OCI-LY7 (cell line): Measurements from ENCODE around the gene KIF2B. TPM values are rescaled to one million over a fixed set of nuclear protein-coding genes. Genes with fewer than 3 reads are reported as not detected.

Experiments
- BruUV-seq: library from RNA; stranded (reverse); fragments of 400-500 nt; replicated peaks from 2 replicates; lab custom pipeline; 2021; lab: Mats Ljungman, UMichigan
- CTCF ChIA-PET: fragments of 300-600 bp; sonication (Branson Sonifier 250); formaldehyde crosslinking; loops from one replicate; lab custom pipeline; 2022; ENCODE audit warnings: antibody characterized with exemption; ENCODE audit not compliant: unreplicated experiment; lab: Charles Lee
- POLR2A ChIA-PET: fragments of 300-600 bp; sonication (Branson Sonifier 250); formaldehyde crosslinking; loops from one replicate; lab custom pipeline; 2022; ENCODE audit warnings: antibody characterized with exemption; lab: Charles Lee
- DNase-seq: peaks from one replicate; pipeline ENCODE4 v3.0.0-alpha.2; 2015; ENCODE audit warnings: low spot score
- H2AFZ ChIP-seq: fragments of 200-600 bp; sonication (generic), shearing (Covaris generic); 2 replicates; pipeline ENCODE4 v1.6.1; 2014; ENCODE audit warnings: mild to moderate bottlenecking, antibody characterized with exemption, low read length, moderate library complexity
- H3K27ac ChIP-seq: fragments of 200-600 bp; sonication (generic); 2 replicates; pipeline ENCODE4 v1.5.1; 2014; ENCODE audit warnings: mixed run types, low read depth, mild to moderate bottlenecking, moderate library complexity, low read length, inconsistent platforms; ENCODE audit not compliant: poor library complexity, severe bottlenecking
- H3K36me3 ChIP-seq: fragments of 200-600 bp; sonication (generic); 2 replicates; pipeline ENCODE4 v1.6.1; 2014; ENCODE audit warnings: mild to moderate bottlenecking, antibody characterized with exemption, low read length, moderate library complexity, mixed read lengths; ENCODE audit not compliant: insufficient read depth
- H3K4me1 ChIP-seq: fragments of 200-600 bp; sonication (generic); 2 replicates; pipeline ENCODE4 v1.5.1; 2014; ENCODE audit warnings: mild to moderate bottlenecking, low read length; ENCODE audit not compliant: insufficient read depth, poor library complexity, severe bottlenecking
- H3K4me2 ChIP-seq: fragments of 200-600 bp; sonication (generic); 2 replicates; pipeline ENCODE4 v1.6.1; 2014; ENCODE audit warnings: mild to moderate bottlenecking, low read length
- H3K4me3 ChIP-seq: fragments of 200-600 bp; sonication (generic); 2 replicates; pipeline ENCODE4 v1.5.1; 2014; ENCODE audit warnings: mild to moderate bottlenecking, low read depth, low read length; ENCODE audit not compliant: poor library complexity, severe bottlenecking
- H3K79me2 ChIP-seq: fragments of 200-600 bp; sonication (generic); 2 replicates; pipeline ENCODE4 v1.6.1; 2016; ENCODE audit warnings: low read depth, mild to moderate bottlenecking, low read length, moderate library complexity, mixed read lengths; ENCODE audit not compliant: insufficient read depth
- H3K9me2 ChIP-seq: fragments of 200-600 bp; sonication (generic); 2 replicates; pipeline ENCODE4 v1.6.1; 2016; ENCODE audit warnings: mild to moderate bottlenecking, low read length, mixed read lengths; ENCODE audit not compliant: insufficient read depth
- H3K9me3 ChIP-seq: fragments of 200-600 bp; sonication (generic); 2 replicates; pipeline ENCODE4 v1.6.1; 2014; ENCODE audit warnings: mild to moderate bottlenecking, mixed run types, low read length, mixed read lengths
- H4K20me1 ChIP-seq: fragments of 200-600 bp; sonication (generic); 2 replicates; pipeline ENCODE4 v1.6.1; 2014; ENCODE audit warnings: mild to moderate bottlenecking, antibody characterized with exemption, low read length, moderate library complexity, mixed read lengths; ENCODE audit not compliant: insufficient read depth
- CTCF ChIP-seq: fragments of 200-600 bp; sonication (generic); conservative IDR thresholded peaks from 2 replicates; pipeline ENCODE4 v1.5.1; 2014; ENCODE audit warnings: mild to moderate bottlenecking, antibody characterized with exemption, low read length, moderate library complexity, mixed read lengths
- EZH2phosphoT487 ChIP-seq: fragments of 200-600 bp; sonication (generic); IDR thresholded peaks from 2 replicates; pipeline ENCODE4 v1.6.1; 2018; ENCODE audit warnings: low read depth, borderline replicate concordance, mild to moderate bottlenecking, mixed run types, antibody characterized with exemption, low read length, moderate library complexity, mixed read lengths
- intact Hi-C: fragments of 100-400 bp; cut with micrococcal nuclease; formaldehyde crosslinking; loops from one replicate; pipeline ENCODE4 v1.10.0; 2022; ENCODE audit not compliant: unreplicated experiment
- total RNA-seq, 2 experiments: library from RNA; depleted of rRNA in 1 of 2; stranded (reverse); fragments of >200 nt in 1 of 2; shearing (Covaris generic) in 1 of 2; gene quantifications; 2 replicates each; pipeline ENCODE4 v1.2.3, GENCODE V29; 2014 to 2022

KIF2B gene
- total RNA-seq, 2 experiments from 2014 or later = not detected

GRCh38 chr17:53792451-53792850 lies 30.3 kb upstream of the KIF2B start:
- H3K4me2 ChIP-seq = no peak overlapping the region
- no peaks in the 10 kb centered on the region for H3K79me2 ChIP-seq
- H3K27ac ChIP-seq = no peak overlapping the region
- H3K9me3 ChIP-seq = no peaks in the 10 kb centered on the region
- no peaks in the 10 kb centered on the region for H3K4me1 ChIP-seq
- no peak overlapping the region for H3K4me3 ChIP-seq
- TF ChIP-seq EZH2phosphoT487 (no peak), CTCF (no peak)
- ChIA-PET CTCF (no interaction called here), POLR2A (interaction anchor here (0.6 kb wide), 1 partner anchor 223 kb away, joined by 6 read pairs; no protein-coding TSS in a partner anchor)
- H4K20me1 ChIP-seq = no peaks in the 10 kb centered on the region
- no TSS peak for BruUV-seq
- no peaks in the 10 kb centered on the region for H3K9me2 ChIP-seq
- intact Hi-C loops = no loop called here
- H2AFZ ChIP-seq = no peak overlapping the region
- DNase-seq = no peak
- no peaks in the 10 kb centered on the region for H3K36me3 ChIP-seq

GRCh38 chr17:53792997-53793396 lies 29.7 kb upstream of the KIF2B start:
- Histone ChIP-seq H3K4me2 (no peak overlapping the region), H3K27ac (no peak overlapping the region), H3K4me3 (no peak overlapping the region), H4K20me1 (no peaks in the 10 kb centered on the region), H3K4me1 (no peaks in the 10 kb centered on the region), H3K36me3 (no peaks in the 10 kb centered on the region), H3K9me2 (no peaks in the 10 kb centered on the region), H3K9me3 (no peaks in the 10 kb centered on the region), H3K79me2 (no peaks in the 10 kb centered on the region), H2AFZ (no peak overlapping the region)
- TF ChIP-seq CTCF (no peak), EZH2phosphoT487 (no peak)
- ChIA-PET CTCF (no interaction called here), POLR2A (interaction anchor here (0.6 kb wide), 1 partner anchor 222 kb away, joined by 6 read pairs; no protein-coding TSS in a partner anchor)
- no peak for DNase-seq
- intact Hi-C loops = no loop called here
- BruUV-seq = no TSS peak

- H3K27ac ChIP-seq = no peak overlapping the region
- ChIA-PET CTCF (no interaction called here), POLR2A (no interaction called here)
- no peak overlapping the region for H3K4me2 ChIP-seq
- no peak for DNase-seq
- TF ChIP-seq EZH2phosphoT487 (no peak), CTCF (no peak)
- H3K9me3 ChIP-seq = no peaks in the 10 kb centered on the region
- no TSS peak for BruUV-seq
- no peaks in the 10 kb centered on the region for H3K36me3 ChIP-seq
- no peak overlapping the region for H3K4me3 ChIP-seq
- no peaks in the 10 kb centered on the region for H3K9me2 ChIP-seq
- H2AFZ ChIP-seq = no peak overlapping the region
- no peaks in the 10 kb centered on the region for H4K20me1 ChIP-seq
- intact Hi-C loops = no loop called here
- H3K4me1 ChIP-seq = no peaks in the 10 kb centered on the region
- H3K79me2 ChIP-seq = no peaks in the 10 kb centered on the region
Observed at GRCh38 chr17:53794875-53795274, 27.9 kb upstream of the KIF2B start.
